ENCODE data around the gene CSRNP2. TPM values are rescaled to one million over a fixed set of nuclear protein-coding genes. Genes with fewer than 3 reads are reported as not detected.
A peak's percentile ranks its signal among the peaks of the same experiment; 100 is the strongest.

CSRNP2 gene
- total and polyA plus RNA-seq, 2 of the 13 experiments (the other 11 are each of a cell fraction or from before 2014, with no cell fraction given) = 4.8 to 7.3 TPM

GRCh38 chr12:51047655-51048540, 35.5 kb downstream of the CSRNP2 start, which contains the start of gene LETMD1 (continued):
- TF ChIP-seq ZNF597 (CRISPR knock-in tag; IDR thresholded peaks at IDR 0.05) = no peak
- TF ChIP-seq ZBTB20 (CRISPR knock-in tag; IDR thresholded peaks at IDR 0.05; ENCODE audit: borderline replicate concordance, low read depth) = peak; percentile 73; the same call in 1 of the 2 replicates
- no peak for TF ChIP-seq MATR3 (CRISPR knock-in tag; IDR thresholded peaks at IDR 0.05)
- no peak for TF ChIP-seq GRHL1 (CRISPR knock-in tag; conservative IDR thresholded peaks at IDR 0.05)
- no peak for TF ChIP-seq ELK4 (CRISPR knock-in tag; IDR thresholded peaks at IDR 0.05; ENCODE audit: borderline replicate concordance)
- peak; percentile 71; the same call in 1 of the 2 replicates for TF ChIP-seq HBP1 (CRISPR knock-in tag; IDR thresholded peaks at IDR 0.05; ENCODE audit: low read depth)
- no peak for TF ChIP-seq ZFP36 (IDR thresholded peaks at IDR 0.05; ENCODE audit: borderline replicate concordance, low read depth, low read length, partially characterized antibody)
- TF ChIP-seq TARDBP (CRISPR knock-in tag; IDR thresholded peaks at IDR 0.05) = peak; percentile 53
- TF ChIP-seq MEIS2 (CRISPR knock-in tag; IDR thresholded peaks at IDR 0.05) = peak; percentile 43
- TF ChIP-seq ZNF598 (CRISPR knock-in tag; IDR thresholded peaks at IDR 0.05; ENCODE audit: borderline replicate concordance) = 0 out of 2 replicates have a peak, but pooled peaks have one; percentile 47
- peak; percentile 87 for TF ChIP-seq RXRA (CRISPR knock-in tag; IDR thresholded peaks at IDR 0.05)
- no peak; the same call in 1 of the 2 replicates for TF ChIP-seq ZSCAN9 (CRISPR knock-in tag; IDR thresholded peaks at IDR 0.05; ENCODE audit: borderline replicate concordance)
- TF ChIP-seq TMF1 (CRISPR knock-in tag; IDR thresholded peaks at IDR 0.05; ENCODE audit: low read depth) = peak; percentile 75; the same call in 1 of the 2 replicates
- TF ChIP-seq ATRX (CRISPR knock-in tag; IDR thresholded peaks at IDR 0.05; ENCODE audit: borderline replicate concordance) = no peak
- 0 out of 2 replicates have a peak, but pooled peaks have one; percentile 18 for TF ChIP-seq ARNTL (CRISPR knock-in tag; IDR thresholded peaks at IDR 0.05)
- TF ChIP-seq ZNF292 (CRISPR knock-in tag; IDR thresholded peaks at IDR 0.05; ENCODE audit: borderline replicate concordance, low read depth) = no peak
- no peak for TF ChIP-seq GLI4 (CRISPR knock-in tag; IDR thresholded peaks at IDR 0.05; ENCODE audit: borderline replicate concordance)
- TF ChIP-seq CAMTA2 (CRISPR knock-in tag; IDR thresholded peaks at IDR 0.05; ENCODE audit: borderline replicate concordance) = no peak; the same call in 1 of the 2 replicates
- TF ChIP-seq ZKSCAN1 (IDR thresholded peaks at IDR 0.05; ENCODE audit: low read length) = peak; percentile 52; the same call in 1 of the 2 replicates
- no peak for TF ChIP-seq EHMT2 (IDR thresholded peaks at IDR 0.05; ENCODE audit: borderline replicate concordance, low read depth, low read length)
- no peak for TF ChIP-seq CHD4 (IDR thresholded peaks at IDR 0.05; ENCODE audit: borderline replicate concordance, low read length)

Data from HepG2 (cell line).